HepG2 (cell line): Measurements from ENCODE around the gene HLCS. TPM values are rescaled to one million over a fixed set of nuclear protein-coding genes. Genes with fewer than 3 reads are reported as not detected.

Experiments
- ATAC-seq: fragments of 200-7000 bp; cut with Tn5 transposase; 3 replicates; pipeline ENCODE4 v1.9.1; 2020; ENCODE audit warnings: mild to moderate bottlenecking, moderate library complexity
- BruUV-seq: library from RNA; stranded (reverse); fragments of 400-500 nt; replicated peaks from 2 replicates; lab custom pipeline; 2021; lab: Mats Ljungman, UMichigan
- CTCF ChIA-PET: fragments of 300-600 bp; formaldehyde crosslinking; extraction: SDS; loops from one replicate; lab custom pipeline; 2021; ENCODE audit warnings: low total read pairs, inconsistent platforms, low intra/inter-chr PET ratio; lab: Yijun Ruan, JAX
- POLR2A ChIA-PET: fragments of 350-600 bp; sonication (Branson Sonifier 250); formaldehyde crosslinking; loops from one replicate; lab custom pipeline; 2020; ENCODE audit warnings: antibody characterized with exemption, inconsistent platforms; lab: Yijun Ruan, JAX
- DNase-seq: peaks from one replicate; pipeline ENCODE4 v3.0.0-alpha.2; 2015; ENCODE audit warnings: low spot score
- FAIRE-seq: peaks from 3 replicates; lab custom pipeline; 2011; peaks lifted over from hg19 to GRCh38; lab: Jason Lieb, UNC
- H2AFZ ChIP-seq: one replicate; pipeline ENCODE4 v1.6.1; 2011; ENCODE audit warnings: low read length, inconsistent platforms
- H3K27ac ChIP-seq: fragments of 300-600 bp; 3 replicates; pipeline ENCODE4 v1.8.0; 2011; ENCODE audit warnings: mixed run types, mild to moderate bottlenecking, mixed read lengths, low read length, inconsistent platforms; ENCODE audit not compliant: insufficient read depth; ENCODE audit errors: extremely low read length
- H3K27me3 ChIP-seq, 2 experiments: fragments of 200-600 bp in 1 of 2; 2 replicates in 1 of 2; 3 replicates in 1 of 2; pipeline versions ENCODE4 v1.6.0 to v1.8.0; 2011; ENCODE audit warnings: low read length in 2 of 2, mild to moderate bottlenecking in 2 of 2, moderate library complexity in 2 of 2, inconsistent platforms in 1 of 2; ENCODE audit not compliant: insufficient read depth in 2 of 2, control insufficient read depth in 1 of 2
- H3K36me3 ChIP-seq, 2 experiments: fragments of 200-600 bp in 1 of 2; replicated peaks in 1 of 2; 2 replicates in 1 of 2; 3 replicates in 1 of 2; pipeline versions ENCODE4 v1.5.1 to v1.8.0; 2011; ENCODE audit warnings: low read length in 2 of 2, inconsistent platforms in 1 of 2; ENCODE audit not compliant: insufficient read depth in 2 of 2, control insufficient read depth in 1 of 2
- H3K4me1 ChIP-seq: 2 replicates; pipeline ENCODE4 v1.5.1; 2012; ENCODE audit warnings: low read length, inconsistent platforms; ENCODE audit not compliant: insufficient read depth
- H3K4me2 ChIP-seq: 2 replicates; pipeline ENCODE4 v1.6.0; 2011; ENCODE audit warnings: low read depth, low read length, inconsistent platforms
- H3K4me3 ChIP-seq, 3 experiments: fragments of 200-600 bp in 1 of 3; sonication (generic), shearing (Covaris generic) in 1 of 3; replicated peaks in 1 of 3; 2 replicates each; pipeline ENCODE4 v1.5.1; 2011 to 2016; ENCODE audit warnings: low read length in 3 of 3, inconsistent platforms in 2 of 3, low read depth in 2 of 3, mild to moderate bottlenecking in 2 of 3, control low read depth in 1 of 3, mixed read lengths in 1 of 3; ENCODE audit not compliant: insufficient read depth in 1 of 3
- H3K79me2 ChIP-seq: one replicate; pipeline ENCODE4 v1.6.1; 2011; ENCODE audit warnings: low read length, inconsistent platforms; ENCODE audit not compliant: insufficient read depth
- H3K9ac ChIP-seq: 2 replicates; pipeline ENCODE4 v1.6.0; 2011; ENCODE audit warnings: mild to moderate bottlenecking, low read depth, low read length, inconsistent platforms; ENCODE audit not compliant: insufficient read depth
- H3K9me3 ChIP-seq: 2 replicates; pipeline ENCODE4 v1.5.1; 2012; ENCODE audit warnings: mild to moderate bottlenecking, low read length
- H4K20me1 ChIP-seq: 2 replicates; pipeline ENCODE4 v1.6.0; 2011; ENCODE audit warnings: inconsistent platforms, mild to moderate bottlenecking, low read length, moderate library complexity; ENCODE audit not compliant: insufficient read depth
- FOXA3 ChIP-seq: IDR thresholded peaks from 2 replicates; pipeline ENCODE4 v1.6.1; 2016; ENCODE audit warnings: missing genetic modification reagents, missing compliant biosample characterization
- MTF2 ChIP-seq: sonication (generic); formaldehyde crosslinking; IDR thresholded peaks from 2 replicates; pipeline ENCODE4 v1.5.0; 2020; ENCODE audit warnings: missing genetic modification reagents, borderline replicate concordance
- SPEN ChIP-seq: sonication (generic); formaldehyde crosslinking; IDR thresholded peaks from 2 replicates; pipeline ENCODE4 v1.5.1; 2020; ENCODE audit warnings: low read depth, mild to moderate bottlenecking, missing genetic modification reagents
- TCF12 ChIP-seq, 2 experiments: fragments of 450-650 bp in 1 of 2; sonication (generic) in 1 of 2; formaldehyde crosslinking in 1 of 2; IDR thresholded peaks; 2 replicates each; pipeline versions ENCODE4 v1.6.1 to v1.8.0; 2017 to 2022; ENCODE audit warnings: antibody characterized with exemption in 1 of 2, mild to moderate bottlenecking in 1 of 2, missing genetic modification reagents in 1 of 2, moderate library complexity in 1 of 2
- ZNF10 ChIP-seq: sonication (generic); formaldehyde crosslinking; IDR thresholded peaks from 2 replicates; pipeline ENCODE4 v1.4.0; 2020; ENCODE audit warnings: mild to moderate bottlenecking, low read depth, missing genetic modification reagents, borderline replicate concordance
- ZNF790 ChIP-seq: sonication (generic); formaldehyde crosslinking; IDR thresholded peaks from 2 replicates; pipeline ENCODE4 v1.8.0; 2022; ENCODE audit warnings: missing genetic modification reagents, mild to moderate bottlenecking, borderline replicate concordance
- ZSCAN29 ChIP-seq: sonication (generic); formaldehyde crosslinking; conservative IDR thresholded peaks from 2 replicates; pipeline ENCODE4 v1.4.0; 2020; ENCODE audit warnings: mild to moderate bottlenecking, missing genetic modification reagents
- WGBS: methylation state at CpG from one replicate; pipeline ENCODE4 v1.1.6; 2017; ENCODE audit warnings: low lambda C conversion rate; 5-methylcytosine and 5-hydroxymethylcytosine counted together
- in situ Hi-C: cut with HindIII; loops from 2 replicates; pipeline ENCODE4 v1.10.0; 2017; ENCODE audit warnings: low pct_unique_long_range_greater_than_20kb; ENCODE audit not compliant: extremely low pct_ligation_motif_present
- intact Hi-C: fragments of 100-400 bp; cut with micrococcal nuclease; formaldehyde crosslinking; loops from one replicate; pipeline ENCODE4 v1.10.0; 2022; ENCODE audit not compliant: unreplicated experiment
- polyA plus RNA-seq, 8 experiments: library from polyadenylated mRNA; depleted of rRNA in 3 of 8; stranded (reverse) in 7 of 8; unstranded in 1 of 8; fragments of >200 nt; fragmentation: Illumina TruSeq in 4 of 8; extraction: Trizol in 4 of 8; gene quantifications; 2 replicates each; pipeline versions ENCODE4 v1.2.1 to v1.2.3, GENCODE V29; 2011 to 2016; ENCODE audit warnings: low read depth in 4 of 8, missing spikeins in 1 of 8, mixed read lengths in 1 of 8; ENCODE audit not compliant: insufficient read depth in 1 of 8
- total RNA-seq, 5 experiments: library from RNA; depleted of rRNA; stranded (reverse); fragments of >200 nt; fragmentation: Illumina TruSeq; extraction: Trizol; gene quantifications; 2 replicates each; pipeline ENCODE4 v1.2.3, GENCODE V29; 2016; ENCODE audit warnings: low read depth in 1 of 5
- TF ChIP-seq, protein P1 (sequence below): sonication (generic); formaldehyde crosslinking; IDR thresholded peaks from 2 replicates; pipeline ENCODE4 v1.4.0; 2020; ENCODE audit warnings: missing genetic modification reagents
- TF ChIP-seq, protein P2 (sequence below): sonication (generic); formaldehyde crosslinking; IDR thresholded peaks from 2 replicates; pipeline ENCODE4 v1.4.0; 2020; ENCODE audit warnings: missing genetic modification reagents
- TF ChIP-seq, protein P3 (sequence below): sonication (generic); formaldehyde crosslinking; IDR thresholded peaks from 2 replicates; pipeline ENCODE4 v1.4.0; 2020; ENCODE audit warnings: missing genetic modification reagents, mild to moderate bottlenecking, borderline replicate concordance
- TF ChIP-seq, protein P4 (sequence below): sonication (generic); formaldehyde crosslinking; IDR thresholded peaks from 2 replicates; pipeline ENCODE4 v1.4.0; 2020; ENCODE audit warnings: mild to moderate bottlenecking, missing genetic modification reagents
- TF ChIP-seq, protein P5 (sequence below): sonication (generic); formaldehyde crosslinking; IDR thresholded peaks from 2 replicates; pipeline ENCODE4 v1.4.0; 2020; ENCODE audit warnings: mild to moderate bottlenecking, missing genetic modification reagents
- TF ChIP-seq, protein P6 (sequence below): sonication (generic); formaldehyde crosslinking; conservative IDR thresholded peaks from 2 replicates; pipeline ENCODE4 v1.4.0; 2020; ENCODE audit warnings: missing genetic modification reagents

The HLCS gene
- total and polyA plus RNA-seq, 2 of the 13 experiments (the other 11 are each of a cell fraction or from before 2014, with no cell fraction given): 7.9 to 12.3 TPM

DNA sequence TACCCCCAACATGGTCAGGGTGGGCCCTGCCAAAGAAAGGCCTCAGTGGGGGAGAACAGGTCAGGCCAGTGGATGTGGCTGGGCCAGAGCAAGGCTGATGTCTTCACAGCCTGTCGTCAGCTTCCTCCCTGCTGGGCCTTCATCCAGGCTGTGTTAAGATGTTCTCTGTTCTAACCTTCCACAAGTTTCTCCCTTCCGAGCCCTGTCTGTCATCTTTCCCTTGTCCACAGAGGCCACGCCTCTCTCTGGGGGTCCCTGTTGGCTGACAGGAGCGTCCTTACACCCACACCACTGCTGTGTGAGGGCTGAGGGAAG lies 231.3 kb downstream of the HLCS start:
- H3K79me2 ChIP-seq: no peaks in the 10 kb centered on the region
- intact Hi-C loops (no loop called here), in situ Hi-C loops (no loop called here)
- peaks cover 42% of the 10 kb centered on the region for H3K4me1 ChIP-seq
- ATAC-seq: no peak
- H3K36me3 ChIP-seq: no peaks in the 10 kb centered on the region
- H3K4me3 ChIP-seq: no peak overlapping the region
- H3K27me3 ChIP-seq: no peaks in the 10 kb centered on the region; a peak in 1 of 5 replicates
- no peak for DNase-seq
- 89% methylated on average over 3 of the region's 4 CpGs for WGBS
- CTCF ChIA-PET: no interaction called here
- no peaks in the 10 kb centered on the region for H3K9me3 ChIP-seq
- POLR2A ChIA-PET: no interaction called here
- no peak overlapping the region for H3K9ac ChIP-seq
- H3K27ac ChIP-seq: no peak overlapping the region
- no peak for FAIRE-seq
- no peak overlapping the region for H3K4me2 ChIP-seq
- no peak overlapping the region for H2AFZ ChIP-seq
- BruUV-seq: no TSS peak
- H4K20me1 ChIP-seq: no peaks in the 10 kb centered on the region
- TF ChIP-seq FOXA3 (CRISPR knock-in tag) (no peak), ZNF790 (CRISPR knock-in tag) (no peak), ZNF10 (no peak), MTF2 (CRISPR knock-in tag) (no peak), ZSCAN29 (no peak), TCF12 (IDR thresholded peaks at IDR 0.05) (no peak), TCF12 (CRISPR knock-in tag; IDR thresholded peaks at IDR 0.05) (no peak), SPEN (no peak)
- TF ChIP-seq, protein P1, sequence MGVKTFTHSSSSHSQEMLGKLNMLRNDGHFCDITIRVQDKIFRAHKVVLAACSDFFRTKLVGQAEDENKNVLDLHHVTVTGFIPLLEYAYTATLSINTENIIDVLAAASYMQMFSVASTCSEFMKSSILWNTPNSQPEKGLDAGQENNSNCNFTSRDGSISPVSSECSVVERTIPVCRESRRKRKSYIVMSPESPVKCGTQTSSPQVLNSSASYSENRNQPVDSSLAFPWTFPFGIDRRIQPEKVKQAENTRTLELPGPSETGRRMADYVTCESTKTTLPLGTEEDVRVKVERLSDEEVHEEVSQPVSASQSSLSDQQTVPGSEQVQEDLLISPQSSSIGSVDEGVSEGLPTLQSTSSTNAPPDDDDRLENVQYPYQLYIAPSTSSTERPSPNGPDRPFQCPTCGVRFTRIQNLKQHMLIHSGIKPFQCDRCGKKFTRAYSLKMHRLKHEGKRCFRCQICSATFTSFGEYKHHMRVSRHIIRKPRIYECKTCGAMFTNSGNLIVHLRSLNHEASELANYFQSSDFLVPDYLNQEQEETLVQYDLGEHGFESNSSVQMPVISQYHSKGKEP: no peak
- TF ChIP-seq, protein P2, sequence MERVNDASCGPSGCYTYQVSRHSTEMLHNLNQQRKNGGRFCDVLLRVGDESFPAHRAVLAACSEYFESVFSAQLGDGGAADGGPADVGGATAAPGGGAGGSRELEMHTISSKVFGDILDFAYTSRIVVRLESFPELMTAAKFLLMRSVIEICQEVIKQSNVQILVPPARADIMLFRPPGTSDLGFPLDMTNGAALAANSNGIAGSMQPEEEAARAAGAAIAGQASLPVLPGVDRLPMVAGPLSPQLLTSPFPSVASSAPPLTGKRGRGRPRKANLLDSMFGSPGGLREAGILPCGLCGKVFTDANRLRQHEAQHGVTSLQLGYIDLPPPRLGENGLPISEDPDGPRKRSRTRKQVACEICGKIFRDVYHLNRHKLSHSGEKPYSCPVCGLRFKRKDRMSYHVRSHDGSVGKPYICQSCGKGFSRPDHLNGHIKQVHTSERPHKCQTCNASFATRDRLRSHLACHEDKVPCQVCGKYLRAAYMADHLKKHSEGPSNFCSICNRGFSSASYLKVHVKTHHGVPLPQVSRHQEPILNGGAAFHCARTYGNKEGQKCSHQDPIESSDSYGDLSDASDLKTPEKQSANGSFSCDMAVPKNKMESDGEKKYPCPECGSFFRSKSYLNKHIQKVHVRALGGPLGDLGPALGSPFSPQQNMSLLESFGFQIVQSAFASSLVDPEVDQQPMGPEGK (CRISPR knock-in tag): no peak
- TF ChIP-seq, protein P3, sequence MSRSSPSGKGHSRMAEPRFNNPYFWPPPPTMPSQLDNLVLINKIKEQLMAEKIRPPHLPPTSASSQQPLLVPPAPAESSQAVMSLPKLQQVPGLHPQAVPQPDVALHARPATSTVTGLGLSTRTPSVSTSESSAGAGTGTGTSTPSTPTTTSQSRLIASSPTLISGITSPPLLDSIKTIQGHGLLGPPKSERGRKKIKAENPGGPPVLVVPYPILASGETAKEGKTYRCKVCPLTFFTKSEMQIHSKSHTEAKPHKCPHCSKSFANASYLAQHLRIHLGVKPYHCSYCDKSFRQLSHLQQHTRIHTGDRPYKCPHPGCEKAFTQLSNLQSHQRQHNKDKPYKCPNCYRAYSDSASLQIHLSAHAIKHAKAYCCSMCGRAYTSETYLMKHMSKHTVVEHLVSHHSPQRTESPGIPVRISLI (CRISPR knock-in tag): no peak
- TF ChIP-seq, protein P4, sequence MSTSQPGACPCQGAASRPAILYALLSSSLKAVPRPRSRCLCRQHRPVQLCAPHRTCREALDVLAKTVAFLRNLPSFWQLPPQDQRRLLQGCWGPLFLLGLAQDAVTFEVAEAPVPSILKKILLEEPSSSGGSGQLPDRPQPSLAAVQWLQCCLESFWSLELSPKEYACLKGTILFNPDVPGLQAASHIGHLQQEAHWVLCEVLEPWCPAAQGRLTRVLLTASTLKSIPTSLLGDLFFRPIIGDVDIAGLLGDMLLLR (CRISPR knock-in tag): no peak
- TF ChIP-seq, protein P5, sequence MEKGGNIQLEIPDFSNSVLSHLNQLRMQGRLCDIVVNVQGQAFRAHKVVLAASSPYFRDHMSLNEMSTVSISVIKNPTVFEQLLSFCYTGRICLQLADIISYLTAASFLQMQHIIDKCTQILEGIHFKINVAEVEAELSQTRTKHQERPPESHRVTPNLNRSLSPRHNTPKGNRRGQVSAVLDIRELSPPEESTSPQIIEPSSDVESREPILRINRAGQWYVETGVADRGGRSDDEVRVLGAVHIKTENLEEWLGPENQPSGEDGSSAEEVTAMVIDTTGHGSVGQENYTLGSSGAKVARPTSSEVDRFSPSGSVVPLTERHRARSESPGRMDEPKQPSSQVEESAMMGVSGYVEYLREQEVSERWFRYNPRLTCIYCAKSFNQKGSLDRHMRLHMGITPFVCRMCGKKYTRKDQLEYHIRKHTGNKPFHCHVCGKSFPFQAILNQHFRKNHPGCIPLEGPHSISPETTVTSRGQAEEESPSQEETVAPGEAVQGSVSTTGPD (CRISPR knock-in tag): no peak
- TF ChIP-seq, protein P6, sequence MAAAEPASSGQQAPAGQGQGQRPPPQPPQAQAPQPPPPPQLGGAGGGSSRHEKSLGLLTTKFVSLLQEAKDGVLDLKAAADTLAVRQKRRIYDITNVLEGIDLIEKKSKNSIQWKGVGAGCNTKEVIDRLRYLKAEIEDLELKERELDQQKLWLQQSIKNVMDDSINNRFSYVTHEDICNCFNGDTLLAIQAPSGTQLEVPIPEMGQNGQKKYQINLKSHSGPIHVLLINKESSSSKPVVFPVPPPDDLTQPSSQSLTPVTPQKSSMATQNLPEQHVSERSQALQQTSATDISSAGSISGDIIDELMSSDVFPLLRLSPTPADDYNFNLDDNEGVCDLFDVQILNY (CRISPR knock-in tag): no peak
